Vagina (tissue), 2 donors: ENCODE measurements around the gene HYAL2. TPM values are rescaled to one million over a fixed set of nuclear protein-coding genes. Genes with fewer than 3 reads are reported as not detected.

Source experiments
- DNase-seq, 2 donors: peaks; one replicate each; pipeline ENCODE4 v3.0.0-alpha.2; 2017; ENCODE audit errors: extremely low spot score in 2 of 2
- H3K27ac ChIP-seq: fragments of 200-600 bp; sonication (generic); one replicate; pipeline ENCODE4 v1.5.1; 2019
- H3K27me3 ChIP-seq: fragments of 200-600 bp; sonication (generic); one replicate; pipeline ENCODE4 v1.5.1; 2019
- H3K36me3 ChIP-seq, 2 donors: fragments of 200-600 bp; sonication (generic); one replicate each; pipeline ENCODE4 v1.5.1; 2017 to 2019
- H3K4me1 ChIP-seq: fragments of 200-600 bp; sonication (generic); one replicate; pipeline ENCODE4 v1.5.1; 2019
- H3K4me3 ChIP-seq, 2 donors: fragments of 200-600 bp; sonication (generic); 1 replicate in 1 of 2; 2 replicates in 1 of 2; pipeline ENCODE4 v1.5.1; 2016 to 2019
- H3K9me3 ChIP-seq: fragments of 200-600 bp; sonication (generic); one replicate; pipeline ENCODE4 v1.5.1; 2019
- POLR2A ChIP-seq, 2 donors: fragments of 450-650 bp; IDR thresholded peaks; one replicate each; pipeline ENCODE4 v1.6.1; 2017; ENCODE audit warnings: antibody characterized with exemption in 2 of 2, mild to moderate bottlenecking in 2 of 2, moderate library complexity in 2 of 2
- POLR2AphosphoS5 ChIP-seq, 2 donors: sonication (generic); formaldehyde crosslinking; IDR thresholded peaks; one replicate each; pipeline ENCODE4 v1.9.0; 2017; ENCODE audit warnings: antibody characterized with exemption in 2 of 2, mild to moderate bottlenecking in 2 of 2, low read depth in 1 of 2; ENCODE audit not compliant: insufficient read depth in 1 of 2
- intact Hi-C: fragments of 100-400 bp; cut with DNase I; formaldehyde crosslinking; loops from one replicate; pipeline ENCODE4 v1.15.1; 2023
- total RNA-seq: library from RNA; depleted of rRNA; stranded (reverse); fragments of >200 nt; gene quantifications from one replicate; pipeline ENCODE4 v1.2.3, GENCODE V29; 2016
- TF ChIP-seq, protein P1 (sequence below), 3 experiments: fragments of 450-650 bp in 2 of 3; fragments of 200-600 bp in 1 of 3; sonication (generic) in 1 of 3; IDR thresholded peaks; one replicate each; pipeline ENCODE4 v1.5.1; 2017 to 2019; ENCODE audit warnings: antibody characterized with exemption in 3 of 3, mild to moderate bottlenecking in 2 of 3, moderate library complexity in 2 of 3

Gene HYAL2
- total RNA-seq, 1 donor from 2014 or later = 173 TPM

DNA sequence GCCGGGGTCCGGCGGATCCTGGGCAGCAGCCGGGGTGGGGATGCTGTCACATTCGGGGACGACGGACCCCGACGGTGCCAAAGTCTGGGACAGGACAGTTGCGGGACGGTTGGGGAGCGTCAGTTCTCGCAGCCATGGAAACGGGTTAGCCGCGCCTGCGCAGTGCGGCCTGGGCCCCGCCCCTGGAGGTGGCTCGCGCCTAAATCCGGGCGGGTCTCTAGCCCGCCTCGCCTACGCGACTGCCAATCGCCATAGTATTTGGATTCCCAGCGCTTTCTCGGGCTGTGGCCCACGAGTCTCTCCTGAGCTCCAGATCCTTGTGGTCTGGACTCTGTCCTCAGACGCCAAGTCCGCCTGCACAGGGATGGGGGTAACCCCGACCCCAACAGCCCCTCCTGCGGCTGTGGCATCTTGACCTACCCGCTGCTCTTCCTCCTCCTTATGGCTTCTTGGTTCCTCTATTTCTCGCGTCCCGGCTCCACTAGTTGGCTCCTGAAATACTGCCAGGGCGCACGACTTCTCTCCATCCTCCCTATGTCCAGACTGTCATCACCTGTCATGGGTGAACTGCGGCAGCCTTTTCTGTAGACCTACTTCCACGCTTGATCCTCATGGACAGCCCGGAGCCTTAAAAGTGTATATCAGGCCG is 23.2 kb upstream of the HYAL2 start, which contains the start of gene ZMYND10:
Gene ZMYND10, minus strand, starts transcription at position 147 of the 649 bp plus-strand sequence. CDS start 153 bp downstream, outside the sequence.
- peaks cover 42% of the 10 kb centered on the region for H3K4me1 ChIP-seq
- intact Hi-C loops = no loop called here
- peak within 1 kb of the TSS; percentile 32 to 47 for H3K4me3 ChIP-seq
- peaks cover 0 to 8% of the 10 kb centered on the region in 2 donors for H3K36me3 ChIP-seq
- TF ChIP-seq POLR2AphosphoS5 (IDR thresholded peaks at IDR 0.05; ENCODE audit: insufficient read depth in 1 of 2, low read depth in 1 of 2) (no peak), POLR2A (IDR thresholded peaks at IDR 0.05) (no peak)
- TF ChIP-seq, protein P1, sequence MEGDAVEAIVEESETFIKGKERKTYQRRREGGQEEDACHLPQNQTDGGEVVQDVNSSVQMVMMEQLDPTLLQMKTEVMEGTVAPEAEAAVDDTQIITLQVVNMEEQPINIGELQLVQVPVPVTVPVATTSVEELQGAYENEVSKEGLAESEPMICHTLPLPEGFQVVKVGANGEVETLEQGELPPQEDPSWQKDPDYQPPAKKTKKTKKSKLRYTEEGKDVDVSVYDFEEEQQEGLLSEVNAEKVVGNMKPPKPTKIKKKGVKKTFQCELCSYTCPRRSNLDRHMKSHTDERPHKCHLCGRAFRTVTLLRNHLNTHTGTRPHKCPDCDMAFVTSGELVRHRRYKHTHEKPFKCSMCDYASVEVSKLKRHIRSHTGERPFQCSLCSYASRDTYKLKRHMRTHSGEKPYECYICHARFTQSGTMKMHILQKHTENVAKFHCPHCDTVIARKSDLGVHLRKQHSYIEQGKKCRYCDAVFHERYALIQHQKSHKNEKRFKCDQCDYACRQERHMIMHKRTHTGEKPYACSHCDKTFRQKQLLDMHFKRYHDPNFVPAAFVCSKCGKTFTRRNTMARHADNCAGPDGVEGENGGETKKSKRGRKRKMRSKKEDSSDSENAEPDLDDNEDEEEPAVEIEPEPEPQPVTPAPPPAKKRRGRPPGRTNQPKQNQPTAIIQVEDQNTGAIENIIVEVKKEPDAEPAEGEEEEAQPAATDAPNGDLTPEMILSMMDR (IDR thresholded peaks at IDR 0.05) = no peak
- H3K9me3 ChIP-seq = no peaks in the 10 kb centered on the region
- H3K27ac ChIP-seq = no peak within 1 kb of the TSS
- no peak for DNase-seq
- no peaks in the 10 kb centered on the region for H3K27me3 ChIP-seq

DNA sequence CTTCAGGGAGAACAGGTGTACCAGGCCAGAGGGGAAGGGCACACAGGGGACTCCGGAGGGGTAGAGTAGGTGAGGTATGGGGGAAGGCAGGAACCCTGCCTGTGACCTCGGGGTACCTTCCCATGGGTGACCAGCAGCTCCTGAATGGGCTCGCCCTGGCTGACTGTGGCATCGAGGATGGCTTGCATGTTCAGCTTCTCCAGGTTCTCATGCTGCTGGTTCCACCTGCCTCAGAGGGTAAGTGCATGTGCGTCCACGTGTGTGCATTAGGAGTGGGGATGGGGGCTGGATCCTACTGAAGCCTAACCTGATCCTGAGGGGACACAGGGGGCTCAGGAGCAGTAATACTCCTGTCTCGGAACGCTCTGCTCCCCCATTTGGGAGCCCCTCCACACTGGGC is 22.5 kb upstream of the HYAL2 start:
- Histone ChIP-seq H3K9me3 (no peaks in the 10 kb centered on the region), H3K4me1 (peaks cover 43% of the 10 kb centered on the region), H3K36me3 (peaks cover 0 to 8% of the 10 kb centered on the region in 2 donors), H3K27ac (no peak overlapping the region), H3K4me3 (peak overlapping the region; percentile 32 to 47), H3K27me3 (no peaks in the 10 kb centered on the region)
- DNase-seq = no peak
- intact Hi-C loops = no loop called here
- no peak for TF ChIP-seq POLR2A (IDR thresholded peaks at IDR 0.05)

DNA sequence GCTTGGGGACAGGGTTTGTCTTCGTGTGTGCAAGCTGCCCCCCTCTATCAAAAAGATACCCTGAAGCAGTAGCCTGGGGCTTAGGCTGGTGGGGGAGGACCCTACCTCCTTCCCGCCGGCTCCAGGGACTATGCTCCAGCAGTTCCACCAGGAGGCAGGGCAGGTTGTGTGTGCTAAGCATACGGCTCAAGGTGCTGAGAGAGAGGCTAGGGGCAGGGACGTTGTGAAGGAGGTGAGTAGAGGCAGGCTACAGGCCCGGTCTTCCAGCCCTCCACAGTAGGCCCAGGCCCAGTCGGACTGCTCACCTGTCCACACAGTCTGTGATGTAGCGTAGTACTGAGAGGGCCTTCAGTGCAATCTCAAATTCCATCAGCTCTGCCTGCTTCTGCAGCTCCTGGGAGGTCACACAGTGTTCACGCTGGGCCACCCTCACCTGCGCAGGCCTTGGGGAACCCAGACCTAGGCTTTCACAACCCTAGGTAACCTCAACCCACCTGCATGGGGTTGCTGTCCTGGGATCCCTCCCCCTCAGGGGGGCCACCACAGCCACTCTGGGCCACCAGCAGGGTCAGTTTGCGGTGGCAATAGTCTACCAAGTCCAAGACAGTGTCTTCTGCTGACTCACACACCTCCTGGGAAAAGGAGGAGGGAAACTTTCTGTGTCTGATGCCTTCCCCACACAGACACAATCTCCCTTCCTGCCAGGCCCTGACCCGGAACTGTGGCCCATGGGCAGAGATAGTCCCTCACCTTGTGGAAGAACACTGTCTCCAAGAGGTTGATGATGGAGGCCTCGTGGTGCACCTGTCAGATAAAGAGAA is 20.5 kb upstream of the HYAL2 start:
- H3K9me3 ChIP-seq = no peaks in the 10 kb centered on the region
- no peak for DNase-seq
- H3K27me3 ChIP-seq = no peaks in the 10 kb centered on the region
- H3K4me1 ChIP-seq = peaks cover 50% of the 10 kb centered on the region
- TF ChIP-seq POLR2A (IDR thresholded peaks at IDR 0.05) (no peak), POLR2AphosphoS5 (IDR thresholded peaks at IDR 0.05; ENCODE audit: insufficient read depth in 1 of 2, low read depth in 1 of 2) (no peak)
- TF ChIP-seq, protein P1 (IDR thresholded peaks at IDR 0.05) = no peak
- H3K36me3 ChIP-seq = peaks cover 0 to 1% of the 10 kb centered on the region in 2 donors
- intact Hi-C loops = no loop called here
- no peak overlapping the region for H3K4me3 ChIP-seq
- no peak overlapping the region for H3K27ac ChIP-seq

DNA sequence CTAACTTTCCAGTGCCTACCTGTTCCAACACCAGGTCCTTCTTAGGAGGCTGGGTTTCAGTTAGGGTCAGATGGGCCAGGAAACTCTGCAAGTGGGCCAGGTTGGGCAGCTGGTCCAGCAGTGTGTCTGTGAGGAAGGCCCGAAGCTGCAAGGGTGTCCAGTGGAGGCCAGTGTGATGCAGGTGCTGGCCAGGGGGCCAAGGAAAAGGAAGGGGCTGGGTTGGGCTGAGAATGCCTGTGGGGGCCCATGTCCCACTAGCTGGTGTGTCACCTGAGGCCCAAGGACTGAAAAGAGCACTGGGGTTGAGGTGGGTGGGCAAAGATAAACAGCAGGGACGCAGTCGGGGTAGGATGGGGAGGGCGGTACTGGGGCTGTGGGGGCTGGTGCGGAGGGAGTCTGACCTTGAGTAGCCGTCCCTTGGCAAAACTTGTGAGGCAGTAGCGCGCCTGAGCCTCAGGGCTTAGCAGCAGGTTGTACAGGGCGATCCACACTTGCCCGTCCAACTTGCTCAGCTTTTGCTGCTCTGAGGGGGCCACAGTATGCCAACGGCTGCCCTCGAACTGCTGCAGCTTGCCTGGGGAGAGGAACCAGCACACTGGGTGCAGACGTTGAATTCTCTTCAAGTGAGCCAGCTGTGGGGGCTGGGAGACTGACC is 19.6 kb upstream of the HYAL2 start:
- Histone ChIP-seq H3K36me3 (no peaks in the 10 kb centered on the region), H3K27ac (peak overlapping the region; percentile 99), H3K4me1 (peaks cover 55% of the 10 kb centered on the region), H3K4me3 (no peak overlapping the region), H3K27me3 (no peaks in the 10 kb centered on the region), H3K9me3 (no peaks in the 10 kb centered on the region)
- DNase-seq = no peak
- intact Hi-C loops = no loop called here
- TF ChIP-seq POLR2A (IDR thresholded peaks at IDR 0.05) = no peak
- TF ChIP-seq, protein P1 (IDR thresholded peaks at IDR 0.05) = no peak
- TF ChIP-seq POLR2AphosphoS5 (IDR thresholded peaks at IDR 0.05; ENCODE audit: insufficient read depth in 1 of 2, low read depth in 1 of 2) = no peak

DNA sequence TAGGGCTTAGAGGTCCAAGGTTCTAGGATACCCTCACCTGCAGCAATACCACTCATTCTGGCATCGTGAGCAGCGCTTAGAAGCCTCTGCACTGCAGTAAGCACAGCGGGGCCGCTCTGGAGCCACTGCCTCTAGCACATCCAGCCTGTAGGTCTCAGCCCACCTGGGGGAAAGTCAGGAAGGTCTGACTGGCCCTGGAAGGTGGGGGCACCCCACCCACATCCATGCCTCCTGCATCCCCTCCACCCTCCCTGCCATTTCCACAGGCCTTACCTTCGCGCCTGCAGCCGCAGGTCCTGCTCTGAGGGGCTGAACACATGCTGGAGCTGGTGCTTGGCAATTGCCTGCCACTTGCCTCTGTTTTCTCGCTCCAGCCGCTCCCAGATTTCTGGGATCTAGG is 19.0 kb upstream of the HYAL2 start:
- H3K27me3 ChIP-seq = no peaks in the 10 kb centered on the region
- TF ChIP-seq, protein P1 (IDR thresholded peaks at IDR 0.05) = no peak
- TF ChIP-seq POLR2A (IDR thresholded peaks at IDR 0.05) (no peak), POLR2AphosphoS5 (IDR thresholded peaks at IDR 0.05; ENCODE audit: insufficient read depth in 1 of 2, low read depth in 1 of 2) (no peak)
- no peak for DNase-seq
- H3K27ac ChIP-seq = peak overlapping the region; percentile 99
- H3K4me3 ChIP-seq = peak overlapping the region; percentile 51 to 60
- intact Hi-C loops = no loop called here
- H3K4me1 ChIP-seq = peaks cover 59% of the 10 kb centered on the region
- H3K36me3 ChIP-seq = no peaks in the 10 kb centered on the region
- no peaks in the 10 kb centered on the region for H3K9me3 ChIP-seq
